ENCODE data around the gene RASGEF1C.

GRCh38 chr5:180071531-180072255, 137.3 kb downstream of the RASGEF1C start, which contains the start of gene RNF130:
- TF ChIP-seq CTCF (IDR thresholded peaks at IDR 0.05; ENCODE audit: low read depth, low read length) (no peak), EZH2phosphoT487 (IDR thresholded peaks at IDR 0.05; ENCODE audit: low read depth) (no peak)
